Measurements from ENCODE around the gene NPTXR. TPM values are rescaled to one million over a fixed set of nuclear protein-coding genes. Genes with fewer than 3 reads are reported as not detected.

NPTXR gene
- 1 to 10 TPM; 4.0 to 6.4 (median 4.9) TPM for polyA plus RNA-seq (ENCODE audit: insufficient read length in 10 of 10)
- long read RNA-seq, donor 1, full-length matches to known transcripts: 1 of 1 reads
- long read RNA-seq, donor 1, partial matches to known transcripts: 0 of 1 reads
- long read RNA-seq, donor 1, other reads (novel, unspliced or antisense): 0 of 1 reads
- long read RNA-seq, donor 2: 0 reads
- long read RNA-seq, donor 3: 0 reads
- long read RNA-seq, donor 4: 0 reads
- long read RNA-seq, donor 5, full-length matches to known transcripts: 2 of 2 reads
- long read RNA-seq, donor 5, partial matches to known transcripts: 0 of 2 reads
- long read RNA-seq, donor 5, other reads (novel, unspliced or antisense): 0 of 2 reads
- long read RNA-seq, donor 6: 0 reads
- long read RNA-seq, donor 7, full-length matches to known transcripts: 1 of 1 reads
- long read RNA-seq, donor 7, partial matches to known transcripts: 0 of 1 reads
- long read RNA-seq, donor 7, other reads (novel, unspliced or antisense): 0 of 1 reads
- long read RNA-seq, donor 8: 0 reads
- long read RNA-seq, donor 9: 0 reads

DNA sequence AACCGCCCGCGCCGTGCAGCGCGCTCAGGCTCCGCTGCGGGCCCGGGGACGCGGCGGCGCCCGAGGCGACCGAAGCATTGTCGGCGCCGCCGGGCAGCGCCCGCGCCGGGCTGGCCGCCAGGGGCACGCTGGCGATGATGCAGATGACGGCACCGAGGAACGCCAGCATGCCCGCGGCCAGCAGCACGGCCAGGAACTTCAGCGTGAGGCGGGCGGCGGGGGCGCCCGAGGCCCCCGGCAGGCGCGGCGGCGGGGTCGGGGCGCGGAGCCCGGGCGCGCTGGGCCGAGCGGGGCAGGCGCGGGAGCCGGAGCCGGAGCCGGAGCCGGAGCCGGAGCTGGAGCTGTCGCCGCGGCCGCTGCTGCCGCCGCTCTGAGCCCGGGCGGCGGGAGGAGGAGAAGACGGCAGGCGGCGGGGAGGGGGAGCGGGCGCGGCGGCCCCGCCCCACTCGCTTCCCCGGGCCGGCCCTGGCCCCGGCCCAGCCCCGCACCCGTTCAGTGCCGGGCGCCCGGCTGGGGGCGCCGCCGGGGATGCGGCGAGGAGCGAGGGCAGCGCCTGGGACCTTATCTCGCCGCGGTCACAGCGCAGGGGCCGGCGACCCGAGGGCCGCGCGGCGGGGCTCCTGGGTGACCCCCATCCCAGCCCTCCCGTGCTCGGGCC, at the start of gene NPTXR:
Gene NPTXR, minus strand, starts transcription at position 372 of the 658 bp plus-strand sequence.
- peak; percentile 26 to 79 (median 68) for DNase-seq

DNA sequence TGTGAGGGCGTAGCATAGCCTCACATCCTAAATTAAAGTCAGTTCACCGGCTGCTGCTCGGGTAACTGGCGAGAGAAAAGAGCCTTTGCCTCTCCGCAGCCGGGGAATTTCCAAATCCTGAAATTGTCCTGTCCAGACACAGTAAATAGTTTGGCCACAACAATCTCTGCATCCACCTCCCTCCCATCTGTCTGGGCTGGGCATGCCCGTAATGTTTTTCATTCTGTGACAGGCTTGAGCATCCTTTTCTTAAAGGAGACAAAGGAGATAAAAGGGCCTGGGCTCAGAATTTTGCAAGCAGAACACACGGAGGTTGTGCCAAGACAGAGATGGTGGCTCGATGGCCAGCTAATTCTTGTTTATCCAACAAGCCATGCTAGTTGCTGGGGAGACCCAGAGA, 47.4 kb upstream of the NPTXR start:
- DNase-seq: no peak

DNA sequence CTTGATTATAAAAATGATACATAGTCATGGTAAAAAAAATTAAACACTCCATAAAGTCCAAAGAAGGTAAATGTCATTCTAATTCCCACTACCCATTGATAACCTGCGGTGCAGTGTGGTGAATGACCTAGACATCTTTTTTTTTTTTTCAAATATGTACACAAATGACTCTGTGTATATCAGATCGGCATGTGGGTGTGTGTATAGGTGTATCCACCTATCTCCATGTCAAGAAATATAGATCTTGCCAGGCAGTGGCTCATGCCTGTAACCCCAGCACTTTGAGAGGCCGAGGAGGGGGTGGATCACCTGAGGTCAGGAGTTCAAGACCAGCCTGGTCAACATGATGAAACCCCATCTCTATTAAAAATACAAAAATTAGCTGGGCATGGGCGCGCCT, 46.5 kb upstream of the NPTXR start:
- no peak for DNase-seq

DNA sequence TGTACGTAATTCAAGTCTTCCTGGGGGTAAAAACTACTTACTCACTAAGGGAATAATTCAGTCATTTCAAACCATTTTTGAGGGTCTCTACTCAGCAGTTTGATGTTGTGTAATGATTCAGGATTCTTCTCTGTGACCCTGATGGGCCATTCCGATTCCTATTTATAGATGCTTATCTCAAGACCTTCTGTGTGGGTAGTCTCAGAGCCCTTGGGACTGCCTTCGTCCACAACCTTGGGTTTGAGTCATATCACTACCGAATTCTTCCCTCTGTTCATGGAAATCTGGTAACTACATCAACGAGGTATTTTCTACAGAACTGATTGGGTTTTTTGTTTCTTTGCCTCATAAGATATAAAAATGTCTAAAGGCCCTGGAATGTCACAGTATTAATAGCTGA, 42.5 kb upstream of the NPTXR start:
- no peak for DNase-seq

DNA sequence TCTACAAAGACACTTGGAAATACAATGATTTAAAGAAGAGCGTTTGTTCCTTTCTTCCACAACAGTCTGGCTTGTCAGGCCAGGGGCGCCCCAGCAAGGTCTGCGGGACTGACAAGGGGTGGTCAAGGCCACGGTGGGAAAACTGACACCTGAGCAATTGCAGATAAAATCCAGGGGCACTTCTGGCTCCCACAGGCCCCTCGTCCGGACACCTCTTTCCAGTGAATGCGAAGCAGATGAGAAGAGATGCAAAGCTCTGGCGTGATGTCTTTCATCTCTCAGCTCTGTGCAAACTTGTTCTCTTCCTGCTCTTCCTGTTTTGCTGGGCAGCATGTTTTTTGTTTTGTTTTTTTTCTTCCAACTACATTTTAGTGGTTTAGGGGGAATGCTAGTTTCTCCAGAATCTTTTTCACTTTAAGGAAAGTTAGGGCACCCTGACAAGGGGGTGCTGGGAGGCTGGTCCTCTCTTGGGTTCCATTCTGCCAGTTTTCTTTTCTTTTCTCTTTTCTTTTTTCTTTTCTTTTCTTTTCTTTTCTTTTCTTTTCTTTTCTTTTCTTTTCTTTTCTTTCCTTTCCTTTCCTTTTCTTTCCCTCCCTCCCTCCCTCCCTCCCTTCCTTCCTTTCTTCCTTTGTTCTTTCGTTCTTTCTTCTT, 39.3 kb upstream of the NPTXR start:
- peak in 1 of 3 donors; percentile 34 for DNase-seq

DNA sequence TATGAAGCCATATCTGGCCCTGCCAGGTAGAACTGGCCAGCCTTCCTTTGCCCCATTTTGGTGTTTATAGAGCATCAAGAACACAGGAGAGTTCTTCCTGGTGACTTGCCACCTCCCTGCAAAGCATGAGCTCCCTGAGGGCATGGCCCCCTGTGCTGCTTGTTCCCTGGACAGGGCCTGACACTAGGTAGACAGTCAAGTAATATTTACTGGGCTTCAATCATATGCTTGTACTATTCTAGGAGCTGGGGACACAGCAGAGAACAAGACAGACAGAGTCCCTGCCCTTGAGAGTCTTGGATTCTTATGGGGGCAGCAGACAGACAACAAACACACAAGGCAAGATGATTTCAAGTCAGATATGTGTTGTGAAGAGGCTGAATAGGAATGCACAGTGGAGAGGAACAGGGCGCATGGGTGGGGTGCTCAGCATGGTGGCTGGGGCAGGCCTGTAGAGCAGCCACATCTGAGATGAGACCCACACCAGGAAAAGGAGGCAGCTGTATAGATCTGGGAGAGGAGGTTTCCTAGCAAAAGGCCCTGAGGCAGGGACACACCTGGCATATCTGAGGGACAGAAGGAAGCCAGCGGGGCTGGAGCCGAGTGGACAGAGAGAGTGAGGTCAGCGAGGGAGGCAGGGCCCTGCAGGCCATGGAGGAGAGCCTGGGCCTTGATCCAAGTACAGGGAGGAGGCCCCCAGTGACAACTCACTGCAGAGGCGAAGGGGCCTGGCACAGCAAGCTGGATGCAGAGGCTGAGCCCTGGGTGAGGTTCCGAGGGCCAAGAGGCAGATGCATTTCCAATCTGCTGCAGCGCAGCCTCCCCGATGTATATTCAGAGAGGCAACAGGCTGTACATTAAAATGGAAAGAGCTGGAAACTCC, 38.4 kb upstream of the NPTXR start:
- peak in 1 of 3 donors; percentile 70 for DNase-seq

DNA sequence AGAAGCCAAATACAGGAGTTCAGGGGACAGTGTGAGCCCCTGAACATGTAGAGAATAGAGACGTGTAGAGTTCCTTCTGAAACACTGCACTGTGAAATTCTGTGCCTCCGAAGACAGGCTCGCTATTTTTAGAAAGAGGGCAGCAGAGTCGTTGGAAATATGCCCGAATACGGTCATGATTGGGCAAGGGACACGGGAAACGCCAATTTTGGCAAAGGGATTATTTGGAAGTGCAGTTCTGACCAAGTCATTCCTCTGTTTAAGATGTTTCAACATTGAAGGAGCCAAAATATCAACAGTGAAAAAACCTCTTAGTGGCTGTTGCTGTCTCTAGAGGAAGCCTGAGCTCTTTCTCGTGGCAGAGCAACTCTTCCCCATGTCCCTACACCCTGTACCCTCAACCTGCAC, 37.6 kb upstream of the NPTXR start:
- DNase-seq: peak in 1 of 3 donors; percentile 58

DNA sequence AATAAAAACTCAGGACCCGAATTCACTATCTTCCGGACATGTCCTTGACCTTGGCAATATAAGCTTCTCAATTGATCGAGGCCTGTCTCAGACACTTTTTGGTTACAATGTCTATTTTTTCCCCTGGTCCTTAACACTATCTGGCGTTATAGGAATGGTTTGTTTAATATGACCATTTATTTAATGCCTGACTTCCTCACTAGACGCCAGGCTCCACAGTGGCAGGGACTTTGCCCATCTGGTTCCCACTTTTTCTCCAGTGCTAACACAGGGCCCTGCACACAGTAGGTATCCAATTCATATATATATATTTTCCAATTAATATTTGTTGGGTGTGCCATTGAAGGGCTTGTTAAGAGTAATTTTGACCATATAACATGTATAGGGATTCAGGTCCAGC, 36.1 kb upstream of the NPTXR start:
- no peak for DNase-seq

DNA sequence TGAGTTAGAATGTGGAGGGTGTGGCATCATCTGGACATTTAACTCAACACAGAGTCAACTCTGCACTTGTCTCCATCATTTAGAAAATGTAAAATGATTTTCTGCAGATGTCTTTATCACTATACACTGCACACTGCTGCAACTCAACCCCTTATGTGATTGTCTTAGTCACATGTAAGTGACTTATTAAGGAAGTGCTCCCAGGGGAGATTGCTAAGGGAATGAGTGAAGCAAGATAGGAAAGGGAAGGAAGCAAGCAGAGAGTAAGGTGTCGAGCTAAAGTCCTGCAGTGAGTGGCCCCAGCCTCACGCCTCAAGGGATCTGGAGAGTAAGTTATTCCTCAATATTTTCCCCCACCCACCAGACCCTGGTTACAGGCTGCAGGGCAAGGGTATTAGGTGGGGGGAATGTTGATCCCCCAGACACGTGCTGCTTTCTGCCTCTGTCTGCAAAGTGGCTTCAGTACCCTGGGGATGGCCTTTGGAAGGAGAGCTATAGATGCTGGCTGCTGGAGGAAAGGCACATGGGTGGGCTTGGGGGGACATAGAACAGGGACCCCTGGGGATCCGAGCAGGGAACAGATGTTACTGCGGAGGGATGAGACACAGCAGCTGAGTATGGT, 35.4 kb upstream of the NPTXR start:
- no peak for DNase-seq

DNA sequence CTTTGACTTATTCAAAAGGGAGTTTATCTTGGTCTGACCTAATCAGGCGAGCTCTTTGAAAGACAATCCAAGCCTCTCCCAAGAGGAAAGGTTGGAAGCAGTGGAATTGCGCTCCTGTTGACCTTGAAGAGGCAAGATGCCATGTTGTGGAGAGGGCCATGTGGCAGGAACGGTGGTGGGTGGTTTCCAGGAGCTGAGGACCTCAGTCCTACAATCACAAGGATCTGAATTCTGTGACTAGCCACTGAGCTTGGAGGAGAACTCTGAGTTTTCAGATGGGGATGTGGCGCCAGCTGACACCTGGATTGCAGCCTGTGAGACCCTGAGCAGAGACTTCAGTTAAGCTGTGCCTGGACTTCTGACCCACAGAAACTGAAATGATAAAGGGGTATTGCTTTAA, 34.2 kb upstream of the NPTXR start:
- DNase-seq: no peak

DNA sequence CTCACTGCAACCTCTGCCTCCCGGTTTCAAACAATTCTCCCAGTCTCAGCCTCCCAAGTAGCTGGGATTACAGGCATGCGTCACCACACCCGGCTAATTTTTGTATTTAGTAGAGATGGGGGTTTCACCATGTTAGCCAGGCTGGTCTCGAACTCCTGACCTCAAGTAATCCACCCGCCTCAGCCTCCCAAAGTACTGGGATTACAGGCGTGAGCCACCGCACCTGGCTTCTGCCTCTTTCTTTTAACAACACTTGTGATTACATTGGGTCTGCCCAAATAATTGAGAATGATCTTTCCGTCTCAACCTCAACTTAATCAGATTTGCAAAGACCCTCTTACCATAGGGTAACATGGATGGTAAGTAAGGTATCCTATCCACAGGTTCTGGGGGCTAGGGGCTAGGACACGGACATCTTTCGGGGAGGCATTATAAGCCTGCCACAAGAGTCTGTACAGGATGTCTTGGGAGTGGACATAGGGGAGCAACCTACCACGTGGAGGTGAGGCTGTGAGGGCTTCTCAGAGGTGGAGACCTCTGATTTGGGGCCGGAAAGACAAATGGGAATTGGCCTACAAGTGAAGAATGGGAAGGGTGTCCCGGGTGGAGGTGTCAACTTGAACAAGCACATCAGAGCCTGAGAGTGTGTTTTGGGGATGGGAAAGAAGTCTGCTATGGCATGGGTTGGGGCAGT, 30.8 kb upstream of the NPTXR start:
- DNase-seq: no peak

DNA sequence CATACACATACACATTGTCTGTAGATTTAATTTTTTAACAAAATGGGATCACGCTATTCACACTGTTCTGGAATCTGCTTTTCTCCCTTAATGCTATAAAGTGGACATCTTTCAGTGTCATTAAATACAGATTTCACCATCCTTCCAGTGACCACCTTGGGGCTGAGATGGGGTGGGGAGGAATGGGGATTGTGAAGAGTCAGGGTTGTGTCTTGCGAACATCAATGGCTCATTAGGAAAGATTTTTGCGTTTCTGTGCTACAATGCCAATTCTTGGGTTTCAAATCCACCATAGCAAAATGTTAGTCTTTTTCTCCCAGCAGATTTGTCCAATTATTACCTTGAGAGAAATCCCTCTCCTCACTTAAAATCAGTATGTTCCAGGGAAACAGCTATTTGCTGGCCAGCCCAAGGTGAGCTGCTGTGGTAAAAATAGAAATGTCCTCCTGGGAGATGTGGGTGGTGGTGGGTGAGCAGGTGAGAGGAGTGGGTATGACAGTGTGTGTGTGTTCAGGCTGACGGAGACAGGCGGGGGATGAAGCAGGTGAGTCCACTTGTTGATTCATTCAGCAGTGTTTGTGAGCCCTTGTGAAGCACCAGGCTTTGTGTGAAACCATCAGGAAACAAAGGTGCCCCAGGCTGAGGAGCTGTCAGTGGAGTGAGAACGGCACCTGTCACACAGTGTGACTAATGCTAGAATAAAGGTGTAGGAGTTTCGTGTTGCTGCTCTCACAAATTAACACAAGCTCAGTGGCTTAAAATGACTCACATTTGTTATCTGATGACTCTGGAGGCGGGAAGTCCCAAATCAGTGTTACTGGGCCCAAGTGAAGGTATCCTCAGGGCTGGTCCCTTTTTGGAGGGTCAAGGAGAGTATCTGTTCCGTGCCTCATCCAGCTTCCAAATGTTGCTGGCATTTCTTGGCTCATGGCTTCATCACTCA, 29.9 kb upstream of the NPTXR start:
- no peak for DNase-seq

DNA sequence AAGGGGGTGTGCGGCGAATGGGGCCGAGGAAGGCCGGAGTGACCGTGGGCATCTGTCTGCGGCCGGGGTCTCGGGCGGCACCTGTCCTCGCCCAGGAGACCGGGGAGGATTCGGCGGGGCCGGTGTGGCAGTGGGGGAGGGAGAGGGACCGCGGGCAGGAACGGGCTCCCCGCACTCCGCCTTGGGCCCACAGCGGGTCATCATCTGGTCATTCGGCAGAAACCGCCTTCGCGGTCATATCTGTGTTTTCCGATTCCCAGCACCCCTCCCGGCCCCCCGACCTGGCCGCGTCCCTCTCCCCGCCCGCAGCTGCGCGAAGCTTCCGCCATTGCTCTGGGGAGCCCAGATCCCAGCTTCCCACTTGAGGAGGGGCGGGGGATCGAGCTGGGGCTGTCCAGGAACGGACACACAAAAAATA, 29.0 kb upstream of the NPTXR start:
- peak; percentile 61 to 95 (median 87) for DNase-seq

DNA sequence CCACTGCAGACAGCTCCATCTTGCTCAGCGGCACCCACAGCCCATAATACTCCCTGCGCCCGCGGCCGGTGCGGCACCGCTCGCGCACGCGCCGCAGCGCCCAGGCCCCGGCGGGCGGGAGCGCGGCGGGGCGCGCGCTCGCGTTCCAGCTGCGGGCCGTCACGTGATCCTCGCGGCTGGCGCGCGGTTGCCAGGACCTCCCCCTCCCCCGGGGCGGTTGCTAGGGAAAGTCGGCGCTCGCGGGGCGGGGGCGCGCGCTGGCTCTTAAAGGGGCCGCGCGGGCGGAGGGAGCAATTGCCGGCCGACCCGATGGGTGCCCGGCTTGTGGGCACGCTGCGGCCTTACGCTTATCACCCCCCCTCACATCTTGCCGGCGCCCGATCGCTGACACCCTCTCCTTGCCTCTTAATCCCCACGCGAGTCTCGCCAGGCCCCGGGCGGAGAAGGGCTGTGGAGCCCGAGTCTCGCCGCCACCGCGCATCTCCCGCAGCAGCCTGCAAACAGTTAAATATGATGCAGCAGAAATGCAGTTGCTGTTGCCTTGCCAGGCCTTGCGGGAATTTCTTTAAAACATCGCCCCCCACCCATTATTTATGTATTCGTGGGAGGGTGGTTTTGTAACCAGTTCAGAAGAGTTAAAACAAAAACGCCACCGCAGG, 28.5 kb upstream of the NPTXR start, which contains the start of gene CBX6:
Gene CBX6, minus strand, starts transcription at position 45 of the 659 bp plus-strand sequence. Its CDS starts 26 bp downstream, at position 19.
- peak; percentile 95 to 99 (median 99) for DNase-seq

DNA sequence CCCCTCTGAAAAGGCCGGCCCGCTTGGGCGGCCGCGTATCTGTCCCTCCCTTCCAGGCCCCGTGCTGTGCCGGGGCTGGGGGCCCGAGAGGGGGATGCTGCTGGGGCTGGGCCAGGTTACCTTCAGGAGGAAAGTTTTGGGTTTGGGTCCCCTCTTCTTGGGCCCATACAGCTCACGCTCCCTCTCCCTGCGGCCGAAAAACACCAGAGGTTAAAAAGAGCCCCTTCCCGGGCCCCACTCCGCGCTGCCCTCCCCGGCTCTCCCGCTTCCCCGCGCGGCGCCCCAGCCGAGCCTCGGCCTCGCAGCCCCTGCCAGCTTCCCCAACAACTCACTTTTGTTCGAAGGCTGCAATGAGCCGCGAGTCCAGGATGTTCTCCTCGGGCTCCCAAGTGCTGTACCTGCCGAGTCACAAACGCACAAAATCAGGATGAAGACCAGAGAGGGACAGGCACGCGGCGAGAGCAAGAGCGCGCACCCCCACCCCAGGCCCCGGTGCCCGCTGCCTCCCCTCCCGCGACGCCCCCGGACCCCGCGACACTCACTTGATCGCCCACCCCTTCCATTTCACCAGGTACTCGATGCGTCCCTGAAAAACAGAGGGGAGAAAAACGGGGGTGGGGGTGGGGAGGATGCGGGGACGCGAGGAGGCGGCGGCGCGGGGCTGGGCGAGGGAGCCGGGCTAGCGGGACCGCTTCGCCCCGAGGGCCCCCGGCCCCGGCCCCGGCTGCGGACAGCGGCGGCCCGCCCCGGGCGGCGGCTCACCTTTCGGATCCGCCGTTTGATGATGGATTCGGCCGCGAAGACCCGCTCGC, 27.7 kb upstream of the NPTXR start:
- peak in 1 of 3 donors; percentile 76 for DNase-seq

DNA sequence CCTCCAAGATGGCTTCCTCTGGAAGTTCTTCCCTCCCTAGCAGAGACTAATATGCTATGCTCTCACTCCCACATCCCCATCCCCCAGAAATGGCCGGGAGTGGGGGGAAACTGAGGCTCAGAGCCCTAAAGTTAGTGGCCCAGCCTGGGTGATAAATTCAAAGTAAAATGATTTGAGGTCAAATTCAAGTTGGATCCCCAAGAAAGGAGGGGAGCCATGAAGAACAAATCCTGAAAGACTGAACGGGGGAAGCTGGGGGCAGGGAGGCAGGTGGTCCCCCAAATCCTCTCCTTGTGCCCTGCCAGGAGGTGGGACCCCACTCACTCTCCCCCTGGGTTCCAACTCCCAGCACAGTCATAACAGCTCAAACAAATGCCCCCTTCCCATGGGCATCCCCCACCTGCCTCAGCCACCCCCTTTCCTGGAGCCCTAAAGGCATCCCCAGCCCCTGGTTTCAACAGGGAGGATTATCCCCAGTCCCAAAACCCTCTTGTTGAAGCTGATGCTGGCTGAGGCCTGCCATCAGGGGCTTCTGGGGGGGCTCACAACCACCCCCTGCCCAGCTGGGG, 27.0 kb upstream of the NPTXR start:
- no peak for DNase-seq

DNA sequence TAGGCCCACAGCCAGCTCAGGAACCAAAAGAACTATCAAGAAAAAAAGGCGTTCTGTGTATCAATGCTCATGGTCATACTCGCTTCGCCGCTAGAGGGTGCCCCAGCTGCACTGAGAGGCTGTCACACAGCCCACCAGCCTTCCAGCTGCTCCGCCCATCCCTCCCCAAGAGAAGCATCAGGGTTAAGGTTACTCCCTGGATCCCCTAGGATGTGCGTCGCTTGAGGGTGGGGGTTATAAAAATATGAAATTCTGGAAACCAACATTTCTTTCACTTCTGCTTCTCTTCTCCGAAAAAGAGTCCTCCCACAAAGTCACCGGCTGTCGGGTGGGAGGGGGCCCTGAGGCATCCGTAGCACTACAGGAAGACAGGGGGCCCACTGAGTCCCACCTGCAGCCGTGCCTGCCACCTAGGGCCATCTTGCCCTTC, 26.5 kb upstream of the NPTXR start:
- peak; percentile 76 to 92 (median 89) for DNase-seq

Measured in muscle of back (tissue), 13 donors.